HepG2 (cell line): ENCODE data around the gene ATRN. TPM values are rescaled to one million over a fixed set of nuclear protein-coding genes. Genes with fewer than 3 reads are reported as not detected.

Experiments
- FIP1L1 ChIP-seq: fragments of 200-400 bp; formaldehyde crosslinking; IDR thresholded peaks from 2 replicates; pipeline ENCODE4 v1.6.1; 2018; ENCODE audit warnings: low read depth, mild to moderate bottlenecking, low read length, moderate library complexity, borderline replicate concordance; ENCODE audit not compliant: insufficient read depth
- FOXM1 ChIP-seq: sonication (generic); formaldehyde crosslinking; IDR thresholded peaks from 2 replicates; pipeline ENCODE4 v1.5.0; 2020; ENCODE audit warnings: missing genetic modification reagents
- GLI4 ChIP-seq: sonication (generic); formaldehyde crosslinking; IDR thresholded peaks from 2 replicates; pipeline ENCODE4 v1.5.1; 2020; ENCODE audit warnings: missing genetic modification reagents, mild to moderate bottlenecking, moderate library complexity, borderline replicate concordance
- HNF1A ChIP-seq, 2 experiments: sonication (generic) in 1 of 2; formaldehyde crosslinking in 1 of 2; IDR thresholded peaks; 2 replicates each; pipeline versions ENCODE4 v1.4.0 to v1.6.1; 2016 to 2020; ENCODE audit warnings: borderline replicate concordance in 1 of 2, low read depth in 1 of 2, mild to moderate bottlenecking in 1 of 2, missing genetic modification reagents in 1 of 2
- IRF9 ChIP-seq: sonication (generic); formaldehyde crosslinking; IDR thresholded peaks from 2 replicates; pipeline ENCODE4 v1.8.0; 2022; ENCODE audit warnings: missing genetic modification reagents, mild to moderate bottlenecking, borderline replicate concordance
- NCOA1 ChIP-seq: sonication (generic); formaldehyde crosslinking; IDR thresholded peaks from 2 replicates; pipeline ENCODE4 v1.9.0; 2021; ENCODE audit warnings: missing genetic modification reagents
- PHF8 ChIP-seq: sonication (generic); formaldehyde crosslinking; IDR thresholded peaks from 2 replicates; pipeline ENCODE4 v1.5.0; 2020; ENCODE audit warnings: missing genetic modification reagents
- POLR2A ChIP-seq, 2 experiments: IDR thresholded peaks; 2 replicates each; pipeline ENCODE4 v1.6.1; 2011; ENCODE audit warnings: low read depth in 2 of 2, low read length in 2 of 2, mild to moderate bottlenecking in 1 of 2, moderate library complexity in 1 of 2; ENCODE audit not compliant: insufficient read depth in 1 of 2
- REPIN1 ChIP-seq: sonication (generic); formaldehyde crosslinking; IDR thresholded peaks from 2 replicates; pipeline ENCODE4 v1.8.0; 2022; ENCODE audit warnings: missing genetic modification reagents, low read depth, mild to moderate bottlenecking, borderline replicate concordance
- RXRB ChIP-seq: IDR thresholded peaks from 2 replicates; pipeline ENCODE4 v1.6.1; 2016; ENCODE audit warnings: borderline replicate concordance, missing genetic modification reagents, missing compliant biosample characterization
- TAF15 ChIP-seq: fragments of 200-400 bp; formaldehyde crosslinking; IDR thresholded peaks from one replicate; pipeline ENCODE4 v1.6.1; 2018; ENCODE audit warnings: mild to moderate bottlenecking, low read depth, low read length; ENCODE audit not compliant: poor library complexity, severe bottlenecking
- ZBTB38 ChIP-seq: sonication (generic); formaldehyde crosslinking; IDR thresholded peaks from 2 replicates; pipeline ENCODE4 v1.5.1; 2020; ENCODE audit warnings: mild to moderate bottlenecking, missing genetic modification reagents
- ZNF33B ChIP-seq: sonication (generic); formaldehyde crosslinking; IDR thresholded peaks from 2 replicates; pipeline ENCODE4 v1.5.1; 2020; ENCODE audit warnings: mild to moderate bottlenecking, missing genetic modification reagents
- ZNF468 ChIP-seq: sonication (generic); formaldehyde crosslinking; IDR thresholded peaks from 2 replicates; pipeline ENCODE4 v1.8.0; 2022; ENCODE audit warnings: mild to moderate bottlenecking, moderate library complexity, missing genetic modification reagents
- ZNF747 ChIP-seq: sonication (generic); formaldehyde crosslinking; IDR thresholded peaks from 2 replicates; pipeline ENCODE4 v1.8.1; 2023; ENCODE audit warnings: missing genetic modification reagents, mild to moderate bottlenecking, borderline replicate concordance
- ZNF749 ChIP-seq: sonication (generic); formaldehyde crosslinking; IDR thresholded peaks from 2 replicates; pipeline ENCODE4 v1.8.0; 2022; ENCODE audit warnings: mild to moderate bottlenecking, missing genetic modification reagents, moderate library complexity, borderline replicate concordance
- ZNF772 ChIP-seq: sonication (generic); formaldehyde crosslinking; IDR thresholded peaks from 2 replicates; pipeline ENCODE4 v1.5.0; 2020; ENCODE audit warnings: mild to moderate bottlenecking, missing genetic modification reagents
- ZSCAN25 ChIP-seq: sonication (generic); formaldehyde crosslinking; IDR thresholded peaks from 2 replicates; pipeline ENCODE4 v1.8.0; 2022; ENCODE audit warnings: mild to moderate bottlenecking, missing genetic modification reagents
- ZSCAN30 ChIP-seq: sonication (generic); formaldehyde crosslinking; IDR thresholded peaks from 2 replicates; pipeline ENCODE4 v1.5.0; 2020; ENCODE audit warnings: mild to moderate bottlenecking, missing genetic modification reagents
- polyA plus RNA-seq, 8 experiments: library from polyadenylated mRNA; depleted of rRNA in 3 of 8; stranded (reverse) in 7 of 8; unstranded in 1 of 8; fragments of >200 nt; fragmentation: Illumina TruSeq in 4 of 8; extraction: Trizol in 4 of 8; gene quantifications; 2 replicates each; pipeline versions ENCODE4 v1.2.1 to v1.2.3, GENCODE V29; 2011 to 2016; ENCODE audit warnings: low read depth in 4 of 8, missing spikeins in 1 of 8, mixed read lengths in 1 of 8; ENCODE audit not compliant: insufficient read depth in 1 of 8
- total RNA-seq, 5 experiments: library from RNA; depleted of rRNA; stranded (reverse); fragments of >200 nt; fragmentation: Illumina TruSeq; extraction: Trizol; gene quantifications; 2 replicates each; pipeline ENCODE4 v1.2.3, GENCODE V29; 2016; ENCODE audit warnings: low read depth in 1 of 5
- TF ChIP-seq, protein P1 (sequence below): sonication (generic); formaldehyde crosslinking; IDR thresholded peaks from 2 replicates; pipeline ENCODE4 v1.5.0; 2020; ENCODE audit warnings: missing genetic modification reagents, mild to moderate bottlenecking, borderline replicate concordance
- TF ChIP-seq, protein P2 (sequence below): sonication (generic); formaldehyde crosslinking; IDR thresholded peaks from 2 replicates; pipeline ENCODE4 v1.4.0; 2020; ENCODE audit warnings: missing genetic modification reagents

The ATRN gene
- total and polyA plus RNA-seq, 2 of the 13 experiments (the other 11 are each of a cell fraction or from before 2014, with no cell fraction given) = 44.2 to 81.1 TPM

GRCh38 chr20:3681931-3682781, 211.3 kb downstream of the ATRN start, which contains the start of gene ADAM33 (continued):
- TF ChIP-seq HNF1A (IDR thresholded peaks at IDR 0.05; ENCODE audit: low read depth) (no peak), HNF1A (CRISPR knock-in tag; IDR thresholded peaks at IDR 0.05; ENCODE audit: borderline replicate concordance) (0 out of 2 replicates have a peak, but pooled peaks have one; percentile 8), ZSCAN25 (CRISPR knock-in tag) (no peak), ZNF468 (CRISPR knock-in tag) (no peak), ZNF749 (CRISPR knock-in tag) (no peak), FIP1L1 (no peak), NCOA1 (no peak), GLI4 (CRISPR knock-in tag) (no peak), ZNF33B (no peak), IRF9 (CRISPR knock-in tag) (peak; percentile 32; the same call in 1 of the 2 replicates), ZBTB38 (CRISPR knock-in tag) (0 out of 2 replicates have a peak, but pooled peaks have one; percentile 24), REPIN1 (no peak), POLR2A (IDR thresholded peaks at IDR 0.05; ENCODE audit: insufficient read depth in 1 of 2, low read depth in 2 of 2, low read length in 2 of 2) (no peak), TAF15 (no peak), RXRB (CRISPR knock-in tag) (no peak), PHF8 (CRISPR knock-in tag) (no peak), ZNF772 (CRISPR knock-in tag) (0 out of 2 replicates have a peak, but pooled peaks have one; percentile 14), ZSCAN30 (no peak), ZNF747 (no peak), FOXM1 (CRISPR knock-in tag) (no peak)
- TF ChIP-seq, protein P1, sequence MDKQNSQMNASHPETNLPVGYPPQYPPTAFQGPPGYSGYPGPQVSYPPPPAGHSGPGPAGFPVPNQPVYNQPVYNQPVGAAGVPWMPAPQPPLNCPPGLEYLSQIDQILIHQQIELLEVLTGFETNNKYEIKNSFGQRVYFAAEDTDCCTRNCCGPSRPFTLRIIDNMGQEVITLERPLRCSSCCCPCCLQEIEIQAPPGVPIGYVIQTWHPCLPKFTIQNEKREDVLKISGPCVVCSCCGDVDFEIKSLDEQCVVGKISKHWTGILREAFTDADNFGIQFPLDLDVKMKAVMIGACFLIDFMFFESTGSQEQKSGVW (CRISPR knock-in tag) = no peak
- TF ChIP-seq, protein P2, sequence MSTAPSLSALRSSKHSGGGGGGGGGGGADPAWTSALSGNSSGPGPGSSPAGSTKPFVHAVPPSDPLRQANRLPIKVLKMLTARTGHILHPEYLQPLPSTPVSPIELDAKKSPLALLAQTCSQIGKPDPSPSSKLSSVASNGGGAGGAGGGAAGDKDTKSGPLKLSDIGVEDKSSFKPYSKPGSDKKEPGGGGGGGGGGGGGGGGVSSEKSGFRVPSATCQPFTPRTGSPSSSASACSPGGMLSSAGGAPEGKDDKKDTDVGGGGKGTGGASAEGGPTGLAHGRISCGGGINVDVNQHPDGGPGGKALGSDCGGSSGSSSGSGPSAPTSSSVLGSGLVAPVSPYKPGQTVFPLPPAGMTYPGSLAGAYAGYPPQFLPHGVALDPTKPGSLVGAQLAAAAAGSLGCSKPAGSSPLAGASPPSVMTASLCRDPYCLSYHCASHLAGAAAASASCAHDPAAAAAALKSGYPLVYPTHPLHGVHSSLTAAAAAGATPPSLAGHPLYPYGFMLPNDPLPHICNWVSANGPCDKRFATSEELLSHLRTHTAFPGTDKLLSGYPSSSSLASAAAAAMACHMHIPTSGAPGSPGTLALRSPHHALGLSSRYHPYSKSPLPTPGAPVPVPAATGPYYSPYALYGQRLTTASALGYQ (CRISPR knock-in tag) = no peak
